ENCODE measurements around the gene ZFC3H1. TPM values are rescaled to one million over a fixed set of nuclear protein-coding genes. Genes with fewer than 3 reads are reported as not detected.

The ZFC3H1 gene
- total RNA-seq, 1 experiment from 2014 or later = 37.1 TPM

GRCh38 chr12:71601546-71601945 lies 62.1 kb downstream of the ZFC3H1 start:
- H3K4me2 ChIP-seq (ENCODE audit: low read length) = no peak overlapping the region
- H3K9me3 ChIP-seq (ENCODE audit: control insufficient read depth in 1 of 2, insufficient read depth in 1 of 2, low read depth in 1 of 2, low read length in 2 of 2) = no peaks in the 10 kb centered on the region
- no peaks in the 10 kb centered on the region for H3K4me1 ChIP-seq (ENCODE audit: control insufficient read depth in 1 of 2, insufficient read depth in 2 of 2, low read length in 2 of 2)
- H3K4me3 ChIP-seq (replicated peaks in 1 of 2; ENCODE audit: low read depth in 1 of 2, low read length in 2 of 2) = no peak overlapping the region
- no peaks in the 10 kb centered on the region for H3K27me3 ChIP-seq (ENCODE audit: insufficient read depth, low read length)
- ATAC-seq (no peak), DNase-seq (ENCODE audit: low read depth, low spot score) (no peak)
- POLR2A ChIA-PET = no interaction called here
- intact Hi-C loops (cut with micrococcal nuclease) = no loop called here
- BruUV-seq (replicated peaks) = no TSS peak
- H3K36me3 ChIP-seq (ENCODE audit: control insufficient read depth in 1 of 2, insufficient read depth in 2 of 2, low read length in 2 of 2) = no peaks in the 10 kb centered on the region
- TF ChIP-seq ZNF274 (IDR thresholded peaks at IDR 0.05; ENCODE audit: low read depth, low read length) (no peak), POLR2AphosphoS5 (IDR thresholded peaks at IDR 0.05; ENCODE audit: low read depth, low read length) (no peak), JUND (IDR thresholded peaks at IDR 0.05) (no peak), EGR1 (IDR thresholded peaks at IDR 0.05; ENCODE audit: low read depth) (no peak), ATF3 (IDR thresholded peaks at IDR 0.05) (no peak), EZH2 (IDR thresholded peaks at IDR 0.05) (no peak), CEBPB (IDR thresholded peaks at IDR 0.05; ENCODE audit: low read depth) (no peak), POLR2A (IDR thresholded peaks at IDR 0.05; ENCODE audit: borderline replicate concordance, extremely low read depth, insufficient read depth, insufficient read length) (no peak), CBX3 (IDR thresholded peaks at IDR 0.05; ENCODE audit: low read depth) (no peak), SIN3A (IDR thresholded peaks at IDR 0.05; ENCODE audit: low read depth) (no peak)
- TF ChIP-seq, protein P1, sequence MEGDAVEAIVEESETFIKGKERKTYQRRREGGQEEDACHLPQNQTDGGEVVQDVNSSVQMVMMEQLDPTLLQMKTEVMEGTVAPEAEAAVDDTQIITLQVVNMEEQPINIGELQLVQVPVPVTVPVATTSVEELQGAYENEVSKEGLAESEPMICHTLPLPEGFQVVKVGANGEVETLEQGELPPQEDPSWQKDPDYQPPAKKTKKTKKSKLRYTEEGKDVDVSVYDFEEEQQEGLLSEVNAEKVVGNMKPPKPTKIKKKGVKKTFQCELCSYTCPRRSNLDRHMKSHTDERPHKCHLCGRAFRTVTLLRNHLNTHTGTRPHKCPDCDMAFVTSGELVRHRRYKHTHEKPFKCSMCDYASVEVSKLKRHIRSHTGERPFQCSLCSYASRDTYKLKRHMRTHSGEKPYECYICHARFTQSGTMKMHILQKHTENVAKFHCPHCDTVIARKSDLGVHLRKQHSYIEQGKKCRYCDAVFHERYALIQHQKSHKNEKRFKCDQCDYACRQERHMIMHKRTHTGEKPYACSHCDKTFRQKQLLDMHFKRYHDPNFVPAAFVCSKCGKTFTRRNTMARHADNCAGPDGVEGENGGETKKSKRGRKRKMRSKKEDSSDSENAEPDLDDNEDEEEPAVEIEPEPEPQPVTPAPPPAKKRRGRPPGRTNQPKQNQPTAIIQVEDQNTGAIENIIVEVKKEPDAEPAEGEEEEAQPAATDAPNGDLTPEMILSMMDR (IDR thresholded peaks at IDR 0.05 in 2 of 3, conservative IDR thresholded peaks at IDR 0.05 in 1 of 3; ENCODE audit: borderline replicate concordance in 1 of 3, insufficient read depth in 1 of 3, low read depth in 2 of 3, low read length in 2 of 3) = no peak
- H2AFZ ChIP-seq (ENCODE audit: low read depth, low read length, poor library complexity, severe bottlenecking) = no peak overlapping the region
- RAD21 ChIA-PET (ENCODE audit: low non-redundant PET in 1 of 2, low total read pairs in 2 of 2, uncharacterized antibody in 2 of 2, unreplicated experiment in 2 of 2) = no interaction called here
- no peaks in the 10 kb centered on the region for H3K79me2 ChIP-seq (ENCODE audit: insufficient read depth, low read length)
- no peaks in the 10 kb centered on the region for H3K9me2 ChIP-seq (ENCODE audit: insufficient read depth)
- H3K27ac ChIP-seq (ENCODE audit: low read depth, low read length) = no peak overlapping the region
- H4K20me1 ChIP-seq (ENCODE audit: insufficient read depth) = no peaks in the 10 kb centered on the region
- no peak overlapping the region for H3K9ac ChIP-seq (ENCODE audit: low read length)
- CTCF ChIA-PET = no interaction called here

All from HCT116 (cell line).